Liver (tissue), 9 donors: ENCODE measurements around the gene EFCAB11. TPM values are rescaled to one million over a fixed set of nuclear protein-coding genes. Genes with fewer than 3 reads are reported as not detected.

Source experiments
- DNase-seq: peaks from one replicate; pipeline ENCODE4 v3.0.0-alpha.2; 2017; ENCODE audit warnings: low spot score
- H3K27ac ChIP-seq, 2 donors: one replicate each; pipeline ENCODE4 v1.7.0; 2013; ENCODE audit warnings: inconsistent platforms in 2 of 2, low read length in 2 of 2, control low read depth in 1 of 2, low read depth in 1 of 2, mild to moderate bottlenecking in 1 of 2
- H3K27me3 ChIP-seq, 4 donors: one replicate each; pipeline versions ENCODE4 v1.6.1 to v1.7.0; 2013; ENCODE audit warnings: low read length in 3 of 4, inconsistent platforms in 1 of 4, mild to moderate bottlenecking in 1 of 4, moderate library complexity in 1 of 4; ENCODE audit not compliant: control insufficient read depth in 4 of 4, insufficient read depth in 4 of 4
- H3K36me3 ChIP-seq, 4 donors: one replicate each; pipeline versions ENCODE4 v1.6.1 to v1.7.0; 2013; ENCODE audit warnings: low read length in 3 of 4, mild to moderate bottlenecking in 3 of 4, low read depth in 1 of 4, moderate library complexity in 1 of 4; ENCODE audit not compliant: control insufficient read depth in 4 of 4, insufficient read depth in 3 of 4
- H3K4me1 ChIP-seq, 4 donors: one replicate each; pipeline versions ENCODE4 v1.6.1 to v1.7.0; 2013; ENCODE audit warnings: low read length in 3 of 4, mild to moderate bottlenecking in 3 of 4, moderate library complexity in 1 of 4; ENCODE audit not compliant: control insufficient read depth in 4 of 4, insufficient read depth in 4 of 4
- H3K4me3 ChIP-seq, 3 donors: one replicate each; pipeline versions ENCODE4 v1.6.1 to v1.7.0; 2013; ENCODE audit warnings: low read length in 3 of 3, control low read depth in 1 of 3, low read depth in 1 of 3, mild to moderate bottlenecking in 1 of 3
- H3K9ac ChIP-seq, 2 donors: one replicate each; pipeline ENCODE4 v1.7.0; 2013; ENCODE audit warnings: low read length in 2 of 2, mild to moderate bottlenecking in 2 of 2, moderate library complexity in 2 of 2, control low read depth in 1 of 2, low read depth in 1 of 2
- H3K9me3 ChIP-seq, 4 donors: one replicate each; pipeline versions ENCODE4 v1.6.1 to v1.7.0; 2013; ENCODE audit warnings: low read length in 3 of 4; ENCODE audit not compliant: control insufficient read depth in 4 of 4
- EGR1 ChIP-seq, 2 donors: IDR thresholded peaks; 2 replicates each; pipeline ENCODE4 v1.6.1; 2016 to 2018; ENCODE audit warnings: antibody characterized with exemption in 2 of 2, low read depth in 2 of 2
- FOXA1 ChIP-seq: IDR thresholded peaks from 2 replicates; pipeline ENCODE4 v1.6.1; 2016; ENCODE audit warnings: antibody characterized with exemption
- FOXA2 ChIP-seq: IDR thresholded peaks from 2 replicates; pipeline ENCODE4 v1.6.1; 2016; ENCODE audit warnings: antibody characterized with exemption
- GABPA ChIP-seq, 2 donors: IDR thresholded peaks in 1 of 2; conservative IDR thresholded peaks in 1 of 2; 2 replicates each; pipeline ENCODE4 v1.6.1; 2016; ENCODE audit warnings: antibody characterized with exemption in 2 of 2, mild to moderate bottlenecking in 1 of 2, moderate library complexity in 1 of 2
- HNF4A ChIP-seq, 2 donors: conservative IDR thresholded peaks; 2 replicates each; pipeline ENCODE4 v1.6.1; 2016; ENCODE audit warnings: antibody characterized with exemption in 2 of 2, mild to moderate bottlenecking in 2 of 2
- HNF4G ChIP-seq: IDR thresholded peaks from 2 replicates; pipeline ENCODE4 v1.6.1; 2016; ENCODE audit warnings: antibody characterized with exemption
- JUND ChIP-seq, 2 donors: IDR thresholded peaks; 2 replicates each; pipeline ENCODE4 v1.6.1; 2016; ENCODE audit warnings: antibody characterized with exemption in 2 of 2
- NR2F2 ChIP-seq: IDR thresholded peaks from 2 replicates; pipeline ENCODE4 v1.6.1; 2016; ENCODE audit warnings: antibody characterized with exemption
- RAD21 ChIP-seq, 2 donors: IDR thresholded peaks; 2 replicates each; pipeline ENCODE4 v1.6.1; 2016; ENCODE audit warnings: antibody characterized with exemption in 2 of 2, mild to moderate bottlenecking in 2 of 2
- RXRA ChIP-seq, 2 donors: IDR thresholded peaks; 2 replicates each; pipeline ENCODE4 v1.6.1; 2017 to 2018; ENCODE audit warnings: antibody characterized with exemption in 2 of 2, mild to moderate bottlenecking in 1 of 2
- TAF1 ChIP-seq: conservative IDR thresholded peaks from 2 replicates; pipeline ENCODE4 v1.6.1; 2016; ENCODE audit warnings: antibody characterized with exemption, mild to moderate bottlenecking
- YY1 ChIP-seq: IDR thresholded peaks from 2 replicates; pipeline ENCODE4 v1.6.1; 2016; ENCODE audit warnings: antibody characterized with exemption, mild to moderate bottlenecking
- WGBS: extraction: QIAGEN DNeasy Blood & Tissue Kit; methylation state at CpG from one replicate; pipeline ENCODE4 v1.1.7; 2013; 5-methylcytosine and 5-hydroxymethylcytosine counted together
- polyA plus RNA-seq, 2 donors: library from polyadenylated mRNA; stranded (reverse) in 1 of 2; unstranded in 1 of 2; fragments of 200-250 nt in 1 of 2; fragments of >200 nt in 1 of 2; fragmentation: Nextera tagmentation in 1 of 2; extraction: Ambion mirVana in 1 of 2; gene quantifications; one replicate each; pipeline versions ENCODE4 v1.2.1 to v1.2.3, GENCODE V29; 2013 to 2015
- total RNA-seq, 2 donors: library from RNA; depleted of rRNA; stranded (reverse); fragments of >200 nt; gene quantifications; one replicate each; pipeline ENCODE4 v1.2.3, GENCODE V29; 2014
- TF ChIP-seq, protein P1 (sequence below): IDR thresholded peaks from 2 replicates; pipeline ENCODE4 v1.6.1; 2016; ENCODE audit warnings: antibody characterized with exemption
- TF ChIP-seq, protein P2 (sequence below): IDR thresholded peaks from 2 replicates; pipeline ENCODE4 v1.6.1; 2016; ENCODE audit warnings: antibody characterized with exemption
- TF ChIP-seq, protein P3 (sequence below): IDR thresholded peaks from 2 replicates; pipeline ENCODE4 v1.6.1; 2016; ENCODE audit warnings: antibody characterized with exemption
- TF ChIP-seq, protein P4 (sequence below): fragments of 150-350 bp; IDR thresholded peaks from 2 replicates; pipeline ENCODE4 v1.5.1; 2017; ENCODE audit warnings: improper control_type of control experiment, low read depth, low read length; ENCODE audit not compliant: missing input control
- donor health status: healthy.
- donor health status: healthy.
- donor health status: healthy.
- donor health status: healthy.
- donor health status: healthy.

The EFCAB11 gene
- total and polyA plus RNA-seq, 4 donors = 2.1 to 4.7 (median 3.4) TPM

DNA sequence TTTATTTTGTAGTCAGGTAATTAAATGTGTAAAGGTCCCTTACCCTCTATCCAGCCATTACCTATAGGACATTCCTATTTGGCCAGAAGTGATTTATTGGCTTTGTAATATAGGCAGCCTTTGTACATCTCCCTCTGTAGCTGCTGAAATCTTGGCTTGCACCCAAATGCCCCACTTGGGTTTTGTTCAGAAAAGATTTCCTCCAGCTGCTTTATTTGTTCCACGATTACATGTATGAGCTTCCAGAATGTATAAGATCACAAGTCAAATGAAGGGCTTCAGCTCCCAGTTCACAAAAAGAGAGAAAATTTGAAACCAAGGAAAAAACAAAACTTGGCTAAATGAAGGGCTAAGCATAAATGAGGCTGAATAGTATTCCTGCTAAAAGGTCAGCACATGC is 103.4 kb downstream of the EFCAB11 start:
- Histone ChIP-seq H3K27me3 (no peaks in the 10 kb centered on the region), H3K4me1 (no peaks in the 10 kb centered on the region), H3K36me3 (no peaks in the 10 kb centered on the region), H3K4me3 (no peak overlapping the region), H3K9ac (no peak overlapping the region), H3K27ac (no peak overlapping the region), H3K9me3 (no peaks in the 10 kb centered on the region)
- TF ChIP-seq YY1 (no peak), TAF1 (no peak), NR2F2 (no peak), RAD21 (IDR thresholded peaks at IDR 0.05) (no peak), FOXA1 (no peak)
- TF ChIP-seq, protein P1, sequence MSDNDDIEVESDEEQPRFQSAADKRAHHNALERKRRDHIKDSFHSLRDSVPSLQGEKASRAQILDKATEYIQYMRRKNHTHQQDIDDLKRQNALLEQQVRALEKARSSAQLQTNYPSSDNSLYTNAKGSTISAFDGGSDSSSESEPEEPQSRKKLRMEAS = no peak
- TF ChIP-seq, protein P2, sequence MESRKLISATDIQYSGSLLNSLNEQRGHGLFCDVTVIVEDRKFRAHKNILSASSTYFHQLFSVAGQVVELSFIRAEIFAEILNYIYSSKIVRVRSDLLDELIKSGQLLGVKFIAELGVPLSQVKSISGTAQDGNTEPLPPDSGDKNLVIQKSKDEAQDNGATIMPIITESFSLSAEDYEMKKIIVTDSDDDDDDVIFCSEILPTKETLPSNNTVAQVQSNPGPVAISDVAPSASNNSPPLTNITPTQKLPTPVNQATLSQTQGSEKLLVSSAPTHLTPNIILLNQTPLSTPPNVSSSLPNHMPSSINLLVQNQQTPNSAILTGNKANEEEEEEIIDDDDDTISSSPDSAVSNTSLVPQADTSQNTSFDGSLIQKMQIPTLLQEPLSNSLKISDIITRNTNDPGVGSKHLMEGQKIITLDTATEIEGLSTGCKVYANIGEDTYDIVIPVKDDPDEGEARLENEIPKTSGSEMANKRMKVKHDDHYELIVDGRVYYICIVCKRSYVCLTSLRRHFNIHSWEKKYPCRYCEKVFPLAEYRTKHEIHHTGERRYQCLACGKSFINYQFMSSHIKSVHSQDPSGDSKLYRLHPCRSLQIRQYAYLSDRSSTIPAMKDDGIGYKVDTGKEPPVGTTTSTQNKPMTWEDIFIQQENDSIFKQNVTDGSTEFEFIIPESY = no peak
- no peak for DNase-seq
- WGBS = 62% methylated on average over 1 of the region's 1 CpG

DNA sequence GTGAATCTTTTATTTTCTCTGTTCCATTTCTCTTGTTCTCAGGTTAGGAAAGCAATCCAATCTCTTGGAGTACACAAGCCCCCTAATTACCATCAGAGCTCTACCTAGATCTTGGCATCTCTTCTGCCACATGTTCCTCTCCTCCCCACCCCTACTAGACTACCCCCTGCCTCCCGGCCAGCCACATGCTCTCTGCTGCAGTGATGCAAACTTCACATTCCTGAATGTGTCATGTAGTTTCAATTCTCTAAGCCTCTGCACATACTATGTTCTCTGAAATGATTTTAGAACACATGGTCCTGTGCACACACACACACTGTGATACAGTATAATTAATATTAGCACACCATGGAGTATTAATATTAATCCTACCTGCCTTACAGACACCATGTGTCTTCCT is 104.6 kb downstream of the EFCAB11 start:
- TF ChIP-seq, protein P3, sequence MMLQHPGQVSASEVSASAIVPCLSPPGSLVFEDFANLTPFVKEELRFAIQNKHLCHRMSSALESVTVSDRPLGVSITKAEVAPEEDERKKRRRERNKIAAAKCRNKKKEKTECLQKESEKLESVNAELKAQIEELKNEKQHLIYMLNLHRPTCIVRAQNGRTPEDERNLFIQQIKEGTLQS = no peak
- TF ChIP-seq HNF4G (no peak), JUND (IDR thresholded peaks at IDR 0.05) (no peak)
- WGBS = 91% methylated on average over 1 of the region's 1 CpG
- Histone ChIP-seq H3K4me3 (no peak overlapping the region), H3K36me3 (no peaks in the 10 kb centered on the region), H3K9ac (no peak overlapping the region), H3K27ac (no peak overlapping the region), H3K4me1 (no peaks in the 10 kb centered on the region), H3K27me3 (no peaks in the 10 kb centered on the region), H3K9me3 (no peaks in the 10 kb centered on the region)
- DNase-seq = no peak

DNA sequence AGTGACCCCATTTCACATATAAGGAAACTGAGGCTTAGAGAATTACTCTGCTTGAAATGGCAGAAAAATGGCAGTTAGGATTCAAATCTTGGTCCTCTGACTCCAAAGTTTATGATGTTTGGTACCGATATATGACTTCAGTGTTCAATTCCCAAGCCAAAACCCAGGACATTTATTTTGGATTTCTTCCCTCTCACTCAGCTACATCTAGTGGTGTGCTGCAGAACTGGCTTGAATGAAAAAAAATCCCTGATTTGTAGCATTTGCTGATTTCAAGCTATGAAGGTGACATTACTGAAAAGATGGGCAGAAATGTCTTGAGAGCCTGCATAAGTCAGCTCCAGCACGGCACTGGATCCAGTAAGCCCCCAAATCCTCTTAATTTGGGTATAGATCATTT is 106.4 kb downstream of the EFCAB11 start:
- Histone ChIP-seq H3K27ac (no peak overlapping the region), H3K4me3 (no peak overlapping the region), H3K27me3 (no peaks in the 10 kb centered on the region), H3K4me1 (no peaks in the 10 kb centered on the region), H3K9ac (no peak overlapping the region), H3K9me3 (no peaks in the 10 kb centered on the region), H3K36me3 (no peaks in the 10 kb centered on the region)
- TF ChIP-seq YY1 (no peak), HNF4G (no peak), HNF4A (conservative IDR thresholded peaks at IDR 0.05) (no peak), FOXA2 (no peak), GABPA (IDR thresholded peaks at IDR 0.05 in 1 of 2, conservative IDR thresholded peaks at IDR 0.05 in 1 of 2) (no peak), TAF1 (no peak), NR2F2 (no peak), RAD21 (IDR thresholded peaks at IDR 0.05) (peak; percentile 44 to 64), RXRA (IDR thresholded peaks at IDR 0.05) (no peak), EGR1 (IDR thresholded peaks at IDR 0.05; ENCODE audit: low read depth in 2 of 2) (no peak)
- TF ChIP-seq, protein P4, sequence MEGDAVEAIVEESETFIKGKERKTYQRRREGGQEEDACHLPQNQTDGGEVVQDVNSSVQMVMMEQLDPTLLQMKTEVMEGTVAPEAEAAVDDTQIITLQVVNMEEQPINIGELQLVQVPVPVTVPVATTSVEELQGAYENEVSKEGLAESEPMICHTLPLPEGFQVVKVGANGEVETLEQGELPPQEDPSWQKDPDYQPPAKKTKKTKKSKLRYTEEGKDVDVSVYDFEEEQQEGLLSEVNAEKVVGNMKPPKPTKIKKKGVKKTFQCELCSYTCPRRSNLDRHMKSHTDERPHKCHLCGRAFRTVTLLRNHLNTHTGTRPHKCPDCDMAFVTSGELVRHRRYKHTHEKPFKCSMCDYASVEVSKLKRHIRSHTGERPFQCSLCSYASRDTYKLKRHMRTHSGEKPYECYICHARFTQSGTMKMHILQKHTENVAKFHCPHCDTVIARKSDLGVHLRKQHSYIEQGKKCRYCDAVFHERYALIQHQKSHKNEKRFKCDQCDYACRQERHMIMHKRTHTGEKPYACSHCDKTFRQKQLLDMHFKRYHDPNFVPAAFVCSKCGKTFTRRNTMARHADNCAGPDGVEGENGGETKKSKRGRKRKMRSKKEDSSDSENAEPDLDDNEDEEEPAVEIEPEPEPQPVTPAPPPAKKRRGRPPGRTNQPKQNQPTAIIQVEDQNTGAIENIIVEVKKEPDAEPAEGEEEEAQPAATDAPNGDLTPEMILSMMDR = peak; percentile 19
- 92% methylated on average over 2 of the region's 2 CpGs for WGBS
- DNase-seq = no peak
